Measurements from ENCODE around the gene CACUL1. TPM values are rescaled to one million over a fixed set of nuclear protein-coding genes. Genes with fewer than 3 reads are reported as not detected.

Gene CACUL1
- total and polyA plus RNA-seq, 2 of the 13 experiments (the other 11 are each of a cell fraction or from before 2014, with no cell fraction given): 14.2 to 31.0 TPM

GRCh38 chr10:118694848-118695247, 59.9 kb downstream of the CACUL1 start:
- peaks cover 4 to 12% of the 10 kb centered on the region in 2 experiments; a peak in 4 of 5 replicates for H3K36me3 ChIP-seq (replicated peaks in 1 of 2; ENCODE audit: control insufficient read depth in 1 of 2, insufficient read depth in 2 of 2, low read length in 2 of 2)
- H3K27me3 ChIP-seq (ENCODE audit: control insufficient read depth in 1 of 2, insufficient read depth in 2 of 2, low read length in 2 of 2): no peaks in the 10 kb centered on the region; a peak in 1 of 5 replicates
- H4K20me1 ChIP-seq (ENCODE audit: insufficient read depth, low read length): no peaks in the 10 kb centered on the region
- in situ Hi-C loops (cut with HindIII; ENCODE audit: extremely low pct_ligation_motif_present, low pct_unique_long_range_greater_than_20kb) (no loop called here), intact Hi-C loops (cut with micrococcal nuclease; ENCODE audit: unreplicated experiment) (no loop called here)
- H3K4me2 ChIP-seq (ENCODE audit: low read depth, low read length): no peak overlapping the region
- ATAC-seq (no peak), FAIRE-seq (no peak), DNase-seq (ENCODE audit: low spot score) (no peak)
- CTCF ChIA-PET (ENCODE audit: low intra/inter-chr PET ratio, low total read pairs): no interaction called here
- no peak overlapping the region for H2AFZ ChIP-seq (ENCODE audit: low read length)
- H3K27ac ChIP-seq (ENCODE audit: extremely low read length, insufficient read depth, low read length): no peak overlapping the region
- no TSS peak for BruUV-seq (replicated peaks)
- H3K4me1 ChIP-seq (ENCODE audit: insufficient read depth, low read length): peaks cover 16% of the 10 kb centered on the region
- no peaks in the 10 kb centered on the region for H3K9me3 ChIP-seq (ENCODE audit: low read length)
- H3K9ac ChIP-seq (ENCODE audit: insufficient read depth, low read depth, low read length): no peak overlapping the region
- POLR2A ChIA-PET: no interaction called here
- H3K4me3 ChIP-seq (replicated peaks in 1 of 3; ENCODE audit: insufficient read depth in 1 of 3, low read depth in 2 of 3, low read length in 3 of 3): no peak overlapping the region
- TF ChIP-seq DRAP1 (CRISPR knock-in tag; IDR thresholded peaks at IDR 0.05): no peak
- no peak for TF ChIP-seq DNMT1 (CRISPR knock-in tag; IDR thresholded peaks at IDR 0.05)
- no peak for TF ChIP-seq CCAR2 (optimal IDR thresholded peaks at IDR 0.05; ENCODE audit: low read depth, low read length)
- no peak for TF ChIP-seq KMT2B (CRISPR knock-in tag; IDR thresholded peaks at IDR 0.05)
- no peak for TF ChIP-seq ZSCAN25 (CRISPR knock-in tag; IDR thresholded peaks at IDR 0.05)
- TF ChIP-seq MIXL1 (CRISPR knock-in tag; IDR thresholded peaks at IDR 0.05): no peak
- no peak for TF ChIP-seq HNF1B (CRISPR knock-in tag; IDR thresholded peaks at IDR 0.05)
- TF ChIP-seq PHF20 (CRISPR knock-in tag; IDR thresholded peaks at IDR 0.05): no peak
- TF ChIP-seq CREM (IDR thresholded peaks at IDR 0.05): no peak
- no peak for TF ChIP-seq CREM (CRISPR knock-in tag; IDR thresholded peaks at IDR 0.05)
- TF ChIP-seq MXD3 (CRISPR knock-in tag; IDR thresholded peaks at IDR 0.05): no peak
- H3K79me2 ChIP-seq (ENCODE audit: insufficient read depth, low read length): no peaks in the 10 kb centered on the region

Data from HepG2 (cell line).